ENCODE data around the gene ATP5MG. TPM values are rescaled to one million over a fixed set of nuclear protein-coding genes. Genes with fewer than 3 reads are reported as not detected.

The ATP5MG gene
- total and polyA plus RNA-seq, 2 of the 8 experiments (the other 6 are each of a cell fraction or from before 2014, with no cell fraction given), result 237 to 464 TPM

DNA sequence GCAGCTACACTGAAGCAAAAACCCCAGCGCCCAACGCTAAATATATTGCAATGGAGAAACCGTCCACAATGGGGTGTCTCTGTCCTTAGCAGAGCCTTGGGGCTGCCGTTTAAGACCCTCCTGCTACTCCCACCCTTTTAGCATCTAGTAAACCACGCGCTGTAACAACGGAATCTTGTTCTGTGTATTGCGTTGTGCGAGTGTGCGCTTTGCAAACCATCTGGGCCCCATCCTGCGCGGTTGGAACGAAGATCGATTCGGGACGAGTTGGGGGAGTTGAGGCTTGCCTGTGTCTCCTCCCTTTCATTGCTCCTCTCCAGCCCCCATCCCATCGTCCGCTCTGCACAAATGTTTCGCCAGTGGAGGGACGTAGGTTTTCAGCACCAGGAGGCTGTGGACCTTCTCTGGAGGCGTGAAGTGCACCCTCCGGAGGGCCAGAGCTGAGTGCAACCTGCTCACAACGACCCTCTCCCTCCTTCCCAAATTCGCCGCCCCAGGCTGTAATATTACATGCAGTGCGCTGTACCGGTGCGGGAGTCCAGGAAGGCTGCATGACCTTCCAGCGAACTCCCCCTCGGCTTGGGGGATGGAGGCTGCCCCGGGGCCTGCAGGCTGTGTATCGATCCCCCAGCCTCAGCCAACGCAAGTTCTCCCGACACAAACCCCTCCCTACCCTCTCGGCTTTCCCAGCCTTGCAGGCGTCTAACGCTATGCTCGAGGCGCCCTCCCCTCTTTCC lies 33.3 kb downstream of the ATP5MG start:
- Histone ChIP-seq H3K4ac (replicated peaks; ENCODE audit: insufficient read length, low read depth, low read length) (peak overlapping the region; percentile 86), H3K23me2 (ENCODE audit: low read depth, low read length) (peaks cover 23% of the 10 kb centered on the region), H4K91ac (replicated peaks; ENCODE audit: insufficient read length, low read length) (peak overlapping the region; percentile 63), H3K4me3 (ENCODE audit: extremely low read depth in 1 of 4, insufficient read depth in 2 of 4, low read depth in 3 of 4, low read length in 4 of 4) (peak overlapping the region; percentile 69 to 91 (median 77)), H3K14ac (ENCODE audit: insufficient read length) (no peak overlapping the region), H3K23ac (ENCODE audit: insufficient read length) (no peak overlapping the region), H4K8ac (ENCODE audit: extremely low read depth, insufficient read depth, low read length) (peak overlapping the region; percentile 88; the same call in 1 of the 2 replicates), H2BK12ac (ENCODE audit: low read depth, low read length) (peak overlapping the region; percentile 10; the same call in 1 of the 2 replicates), H3K9me3 (ENCODE audit: insufficient read depth in 2 of 2, low read depth in 1 of 2, low read length in 1 of 2) (no peaks in the 10 kb centered on the region), H3K79me2 (ENCODE audit: control insufficient read depth in 1 of 2, insufficient read depth in 2 of 2, low read length in 2 of 2) (peaks cover 12 to 32% of the 10 kb centered on the region in 2 experiments), H3K9ac (replicated peaks in 1 of 4; ENCODE audit: extremely low read depth in 1 of 4, low read depth in 3 of 4, low read length in 3 of 4) (peak overlapping the region in 3 of 4 experiments; percentile 0 to 48 (median 34); a peak in 6 of 7 replicates), H4K20me1 (replicated peaks in 1 of 2; ENCODE audit: control insufficient read depth in 1 of 2, insufficient read depth in 2 of 2, low read length in 2 of 2) (peaks cover 13 to 14% of the 10 kb centered on the region in 2 experiments), H3K27ac (ENCODE audit: low read depth, low read length) (peak overlapping the region; percentile 2; the same call in 1 of the 2 replicates), H3K36me3 (ENCODE audit: control insufficient read depth in 2 of 4, insufficient read depth in 4 of 4, low read length in 3 of 4) (peaks cover 0 to 3% (median 0%) of the 10 kb centered on the region in 4 experiments; a peak in 1 of 8 replicates), H2BK20ac (ENCODE audit: low read length) (peak overlapping the region; percentile 43; the same call in 1 of the 2 replicates), H3K4me1 (replicated peaks in 1 of 4; ENCODE audit: control insufficient read depth in 3 of 4, insufficient read depth in 4 of 4, low read length in 3 of 4) (peaks cover 0 to 15% (median 4%) of the 10 kb centered on the region in 4 experiments; a peak in 6 of 7 replicates), H2AK5ac (ENCODE audit: low read depth, low read length) (no peak overlapping the region), H3K18ac (ENCODE audit: extremely low read depth, low read length) (peak overlapping the region; percentile 91), H2BK15ac (ENCODE audit: low read length) (0 out of 2 replicates have a peak overlapping the region, but pooled peaks have one; percentile 93), H3K4me2 (ENCODE audit: insufficient read depth in 1 of 2, low read depth in 2 of 2, low read length in 2 of 2) (peak overlapping the region; percentile 75 to 100), H3K79me1 (ENCODE audit: low read depth, low read length) (no peaks in the 10 kb centered on the region; the same call in 1 of the 2 replicates), H2BK5ac (ENCODE audit: low read depth, low read length) (peak overlapping the region; percentile 90; the same call in 1 of the 2 replicates), H4K5ac (ENCODE audit: insufficient read length, low read depth, low read length) (peak overlapping the region; percentile 91), H2BK120ac (replicated peaks; ENCODE audit: low read depth, low read length) (peak overlapping the region; percentile 86), H2AFZ (ENCODE audit: low read length) (peak overlapping the region; percentile 89; the same call in 1 of the 2 replicates), H3K27me3 (replicated peaks in 1 of 4; ENCODE audit: control insufficient read depth in 3 of 4, extremely low read depth in 1 of 4, insufficient read depth in 3 of 4, low read length in 3 of 4) (no peaks in the 10 kb centered on the region), H3K56ac (replicated peaks; ENCODE audit: insufficient read length, low read depth, low read length) (peak overlapping the region; percentile 24)
- DNase-seq (ENCODE audit: low read depth in 1 of 2, low spot score in 2 of 2), result peak in 1 of 2 experiments; percentile 84
- POLR2A ChIA-PET (ENCODE audit: partially characterized antibody), result interaction anchor here (0.5 to 2.9 kb wide), 21 partner anchors 8 to 356 kb away, joined by 3 to 16 read pairs (median 5); partner anchors contain the start of genes ATP5MG, DDX6 and UBE4A
- no peak for FAIRE-seq
- WGBS, 2 experiments (ENCODE audit: extremely low coverage in 1 of 2, insufficient coverage in 1 of 2, insufficient read length in 1 of 2, insufficient replicate concordance in 2 of 2, low coverage in 1 of 2, low lambda C conversion rate in 2 of 2, missing lambda C conversion rate in 1 of 2), result 1% methylated on average over 38 of the region's 39 CpGs; no CpG with 5 or more reads in 1 of the 2 experiments
- CTCF ChIA-PET (ENCODE audit: partially characterized antibody), result interaction anchor here (0.6 to 1.4 kb wide), 4 partner anchors 33 to 201 kb away, joined by 3 to 4 read pairs (median 3); no protein-coding TSS in a partner anchor
- no peak for TF ChIP-seq CBX5 (IDR thresholded peaks at IDR 0.05; ENCODE audit: low read depth, low read length)
- TF ChIP-seq POLR2AphosphoS5 (IDR thresholded peaks at IDR 0.05; ENCODE audit: low read depth, low read length), result no peak; the same call in 1 of the 2 replicates
- peak in 1 of 2 experiments; percentile 52; a peak in 1 of 3 replicates for TF ChIP-seq POLR2A (IDR thresholded peaks at IDR 0.05; ENCODE audit: control extremely low read depth in 1 of 2, low read depth in 2 of 2, low read length in 2 of 2)
- no peak for TF ChIP-seq EP300 (IDR thresholded peaks at IDR 0.05; ENCODE audit: borderline replicate concordance in 1 of 2, low read depth in 2 of 2, low read length in 2 of 2)
- peak; percentile 62; the same call in 1 of the 2 replicates for TF ChIP-seq RBBP5 (IDR thresholded peaks at IDR 0.05; ENCODE audit: borderline replicate concordance, low read depth, low read length)
- TF ChIP-seq ASH2L (IDR thresholded peaks at IDR 0.05; ENCODE audit: low read length), result peak; percentile 26
- peak; percentile 55 for TF ChIP-seq KDM4A (IDR thresholded peaks at IDR 0.05; ENCODE audit: low read depth, low read length, severe bottlenecking)
- no peak for TF ChIP-seq KDM5A (IDR thresholded peaks at IDR 0.05; ENCODE audit: low read length)
- peak in 1 of 2 experiments; percentile 87; a peak in 3 of 4 replicates for TF ChIP-seq SIN3A (conservative IDR thresholded peaks at IDR 0.05 in 1 of 2, IDR thresholded peaks at IDR 0.05 in 1 of 2; ENCODE audit: low read depth in 1 of 2, low read length in 2 of 2)
- TF ChIP-seq SAP30 (IDR thresholded peaks at IDR 0.05; ENCODE audit: insufficient read depth, insufficient replicate concordance, low read length), result peak; percentile 95
